GM10266 (cell line): Measurements from ENCODE around the gene SLC39A9.

ENCODE experiments used
- DNase-seq: peaks from one replicate; pipeline ENCODE4 v3.0.0; 2012; ENCODE audit errors: extremely low spot score
- TF ChIP-seq, protein P1 (sequence below): IDR thresholded peaks from 2 replicates; pipeline ENCODE4 v1.5.1; 2012; ENCODE audit warnings: mild to moderate bottlenecking, low read depth; ENCODE audit not compliant: control insufficient read depth, insufficient read depth; ENCODE audit errors: missing control alignments

The SLC39A9 gene

DNA sequence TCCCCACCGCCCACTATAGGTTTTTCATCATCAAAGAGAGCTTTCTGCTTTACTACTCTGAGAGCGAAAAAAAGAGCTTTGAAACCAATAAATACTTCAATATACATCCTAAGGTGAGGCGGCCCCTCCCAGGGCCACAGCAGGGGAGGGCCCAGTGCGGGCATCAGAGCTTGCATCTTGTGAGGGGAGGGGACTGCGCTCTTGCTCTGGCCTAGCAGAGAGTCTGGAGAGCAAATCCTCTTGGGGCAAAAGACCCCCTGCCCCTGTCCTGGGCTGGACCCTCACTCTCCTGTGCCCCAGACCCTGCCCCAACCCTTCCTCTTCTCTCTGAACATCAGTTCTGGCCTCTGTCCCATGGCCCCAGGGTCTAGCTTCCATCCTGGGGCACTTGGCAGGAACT, 101.6 kb downstream of the SLC39A9 start:
- TF ChIP-seq, protein P1, sequence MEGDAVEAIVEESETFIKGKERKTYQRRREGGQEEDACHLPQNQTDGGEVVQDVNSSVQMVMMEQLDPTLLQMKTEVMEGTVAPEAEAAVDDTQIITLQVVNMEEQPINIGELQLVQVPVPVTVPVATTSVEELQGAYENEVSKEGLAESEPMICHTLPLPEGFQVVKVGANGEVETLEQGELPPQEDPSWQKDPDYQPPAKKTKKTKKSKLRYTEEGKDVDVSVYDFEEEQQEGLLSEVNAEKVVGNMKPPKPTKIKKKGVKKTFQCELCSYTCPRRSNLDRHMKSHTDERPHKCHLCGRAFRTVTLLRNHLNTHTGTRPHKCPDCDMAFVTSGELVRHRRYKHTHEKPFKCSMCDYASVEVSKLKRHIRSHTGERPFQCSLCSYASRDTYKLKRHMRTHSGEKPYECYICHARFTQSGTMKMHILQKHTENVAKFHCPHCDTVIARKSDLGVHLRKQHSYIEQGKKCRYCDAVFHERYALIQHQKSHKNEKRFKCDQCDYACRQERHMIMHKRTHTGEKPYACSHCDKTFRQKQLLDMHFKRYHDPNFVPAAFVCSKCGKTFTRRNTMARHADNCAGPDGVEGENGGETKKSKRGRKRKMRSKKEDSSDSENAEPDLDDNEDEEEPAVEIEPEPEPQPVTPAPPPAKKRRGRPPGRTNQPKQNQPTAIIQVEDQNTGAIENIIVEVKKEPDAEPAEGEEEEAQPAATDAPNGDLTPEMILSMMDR = no peak
- DNase-seq = no peak

DNA sequence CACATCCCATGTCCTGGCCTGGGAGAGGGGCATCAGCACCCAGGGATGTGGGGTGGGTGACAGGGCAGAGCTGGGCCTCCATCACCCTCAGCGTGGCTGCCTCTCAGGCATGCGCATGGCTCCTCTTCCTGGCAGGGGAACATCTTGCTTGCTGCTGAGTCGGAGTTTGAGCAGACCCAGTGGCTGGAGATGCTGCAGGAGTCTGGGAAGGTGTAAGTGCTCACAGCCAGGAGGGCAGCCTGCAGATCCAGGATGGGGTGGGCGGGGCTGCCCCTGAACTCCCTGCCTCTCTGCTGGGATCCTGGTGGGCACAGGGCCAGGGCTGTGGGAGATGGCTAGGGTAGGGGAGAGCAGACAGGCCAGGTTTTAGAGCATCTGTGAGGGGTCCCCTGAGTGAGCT, 102.2 kb downstream of the SLC39A9 start:
- TF ChIP-seq, protein P1 = no peak

DNA sequence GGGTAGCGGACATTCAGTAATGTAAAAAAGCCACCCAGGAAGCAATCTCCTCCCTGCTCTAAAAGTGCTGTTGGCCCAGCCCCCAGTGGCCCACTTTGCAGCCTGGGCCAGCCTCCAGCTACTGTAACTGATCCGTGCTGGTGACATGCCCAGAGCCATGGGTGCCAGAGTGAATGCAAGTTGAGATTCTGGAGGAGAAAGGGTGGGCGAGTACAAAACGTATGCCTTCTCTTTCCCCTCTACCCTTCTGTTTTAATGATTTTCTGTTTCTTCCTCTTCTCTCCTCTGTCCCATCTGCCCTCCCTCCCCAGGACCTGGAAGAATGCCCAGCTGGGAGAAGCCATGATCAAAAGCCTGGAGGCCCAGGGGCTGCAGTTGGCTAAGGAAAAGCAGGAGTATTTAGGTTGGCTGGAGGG, 102.9 kb downstream of the SLC39A9 start:
- TF ChIP-seq, protein P1 = no peak
- no peak for DNase-seq

More for the DNA sequence above, 102.2 kb downstream of the SLC39A9 start:
- DNase-seq = no peak

DNA sequence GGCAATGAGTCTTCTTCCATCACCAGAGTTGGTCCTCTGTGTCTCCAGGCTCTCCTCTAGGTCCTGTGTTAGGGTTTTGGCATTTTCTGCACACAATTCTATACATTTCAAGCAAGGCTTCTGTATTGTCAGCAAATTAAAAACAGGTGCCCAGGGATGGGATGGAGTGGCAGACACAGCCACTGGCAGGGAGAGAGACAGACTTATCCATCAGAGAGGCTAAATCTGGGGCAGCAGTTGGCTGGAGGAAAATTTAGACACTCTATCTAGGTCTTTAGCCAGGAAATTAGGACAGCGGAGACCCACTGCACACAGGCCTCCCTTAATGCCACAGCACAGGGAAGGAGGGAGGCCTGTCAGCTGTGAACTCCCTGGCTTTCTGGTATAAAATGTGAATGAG, 106.3 kb downstream of the SLC39A9 start:
- DNase-seq = no peak
- TF ChIP-seq, protein P1 = no peak

DNA sequence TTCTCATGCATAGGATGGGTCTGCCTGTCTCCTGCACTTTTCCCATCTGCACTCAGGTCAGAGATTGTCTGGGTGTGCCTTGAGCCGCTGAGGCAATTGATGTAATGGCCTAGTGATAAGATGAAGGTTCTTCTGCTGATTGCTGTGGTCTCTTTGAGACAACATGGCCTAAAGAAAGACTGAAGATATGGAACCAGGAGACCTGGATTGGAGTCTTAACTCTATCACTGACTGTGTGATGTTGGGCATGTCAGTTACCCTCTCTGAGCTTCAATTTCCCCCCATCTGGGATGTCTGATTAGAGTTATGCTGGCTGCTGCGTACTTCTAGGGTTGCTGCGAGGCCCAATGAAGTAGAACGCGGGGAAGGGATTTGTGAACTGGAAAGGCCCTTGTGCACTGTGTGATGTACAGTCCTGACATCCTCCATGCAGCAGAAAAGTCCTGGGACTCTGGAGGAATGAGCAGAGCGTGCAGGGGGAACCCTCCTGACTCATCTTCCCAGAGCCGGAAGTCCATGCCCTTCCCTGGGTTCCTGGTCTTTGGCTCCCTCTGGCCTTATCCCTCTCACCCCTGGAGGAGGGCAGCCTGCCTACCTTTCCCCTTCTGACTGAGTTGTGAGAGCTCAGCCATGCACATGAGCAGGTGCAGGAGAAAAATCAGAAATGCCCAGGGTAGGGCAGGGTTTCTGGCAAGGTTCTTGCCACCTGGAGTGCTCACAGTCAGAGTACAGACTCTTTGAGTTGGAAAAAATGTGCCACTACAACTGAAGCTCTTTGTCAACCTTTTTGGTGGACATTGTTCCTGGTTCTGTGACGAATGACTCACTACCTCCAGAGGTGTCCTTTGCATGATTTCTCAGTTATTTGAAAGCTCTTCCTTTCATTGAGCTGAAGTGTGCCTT, 107.1 kb downstream of the SLC39A9 start:
- no peak for DNase-seq
- TF ChIP-seq, protein P1 = no peak

DNA sequence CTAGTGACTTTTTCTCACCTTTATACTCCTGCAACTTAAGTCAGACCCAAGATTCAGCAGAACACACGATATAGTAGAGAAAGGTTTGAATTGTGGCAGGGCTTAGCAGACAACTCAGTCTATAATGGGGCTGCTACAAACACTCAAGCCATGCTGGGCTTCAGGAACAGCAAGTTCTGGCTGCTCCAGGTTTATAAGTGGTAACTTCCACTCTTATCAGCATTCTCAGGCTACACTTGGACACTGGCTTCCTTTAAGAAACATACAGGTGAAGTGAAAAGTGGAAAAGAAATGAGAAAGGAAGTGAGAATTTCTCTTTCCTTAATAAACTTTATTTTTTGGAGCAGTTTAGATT, 107.7 kb downstream of the SLC39A9 start:
- DNase-seq = no peak
- TF ChIP-seq, protein P1 = no peak
